ENCODE measurements around the gene LINS1. TPM values are rescaled to one million over a fixed set of nuclear protein-coding genes. Genes with fewer than 3 reads are reported as not detected.

Gene LINS1
- total and polyA plus RNA-seq, 2 experiments from 2014 or later, result 9.6 to 13.6 TPM

GRCh38 chr15:100635406-100636071 lies 33.6 kb upstream of the LINS1 start:
- Histone ChIP-seq H3K9me3 (ENCODE audit: low read depth) (no peaks in the 10 kb centered on the region), H3K4me1 (ENCODE audit: insufficient read depth) (no peaks in the 10 kb centered on the region), H2AFZ (no peak overlapping the region), H4K20me1 (ENCODE audit: insufficient read depth) (no peaks in the 10 kb centered on the region), H3K4me2 (ENCODE audit: unreplicated experiment) (no peak overlapping the region), H3K36me3 (ENCODE audit: low read depth) (no peaks in the 10 kb centered on the region), H3K27me3 (replicated peaks; ENCODE audit: insufficient read depth) (no peaks in the 10 kb centered on the region), H3K9ac (no peak overlapping the region), H3F3A (ENCODE audit: insufficient read depth) (no peaks in the 10 kb centered on the region), H3K79me2 (ENCODE audit: insufficient read depth) (peaks cover 99% of the 10 kb centered on the region), H3K9me2 (ENCODE audit: insufficient read depth) (no peaks in the 10 kb centered on the region), H3K27ac (no peak overlapping the region), H3K4me3 (no peak overlapping the region)
- TF ChIP-seq EZH2 (IDR thresholded peaks at IDR 0.05; ENCODE audit: insufficient read depth, poor library complexity, severe bottlenecking), result no peak
- no peak for TF ChIP-seq EZH2phosphoT487 (IDR thresholded peaks at IDR 0.05; ENCODE audit: insufficient read depth, low read depth)
- DNase-seq, result no peak
- in situ Hi-C loops (cut with MboI), result loop anchor here (10.0 kb wide), 1 partner anchor 369 kb away; no protein-coding TSS in a partner anchor
- WGBS, 2 experiments (ENCODE audit: low coverage in 1 of 2, low lambda C conversion rate in 2 of 2, missing lambda C conversion rate in 2 of 2), result 89 to 91% methylated on average over 11 of the region's 11 CpGs

- Histone ChIP-seq H3K36me3 (ENCODE audit: low read depth) (no peaks in the 10 kb centered on the region; the same call in 1 of the 2 replicates), H3K79me2 (ENCODE audit: insufficient read depth) (peaks cover 91% of the 10 kb centered on the region), H4K20me1 (ENCODE audit: insufficient read depth) (no peaks in the 10 kb centered on the region), H3K27me3 (replicated peaks; ENCODE audit: insufficient read depth) (no peaks in the 10 kb centered on the region), H3K9ac (no peak overlapping the region), H2AFZ (no peak overlapping the region), H3K27ac (no peak overlapping the region), H3F3A (ENCODE audit: insufficient read depth) (no peaks in the 10 kb centered on the region), H3K9me2 (ENCODE audit: insufficient read depth) (no peaks in the 10 kb centered on the region), H3K4me3 (no peak overlapping the region), H3K4me2 (ENCODE audit: unreplicated experiment) (no peak overlapping the region), H3K4me1 (ENCODE audit: insufficient read depth) (peaks cover 4% of the 10 kb centered on the region; the same call in 1 of the 2 replicates), H3K9me3 (ENCODE audit: low read depth) (no peaks in the 10 kb centered on the region)
- 100% methylated on average over 1 of the region's 1 CpG for WGBS, 2 experiments (ENCODE audit: low coverage in 1 of 2, low lambda C conversion rate in 2 of 2, missing lambda C conversion rate in 2 of 2)
- no peak for DNase-seq
- in situ Hi-C loops (cut with MboI), result loop anchor here (10.0 kb wide), 1 partner anchor 371 kb away; no protein-coding TSS in a partner anchor
- TF ChIP-seq EZH2phosphoT487 (IDR thresholded peaks at IDR 0.05; ENCODE audit: insufficient read depth, low read depth), result no peak
Observed at GRCh38 chr15:100633763-100634075, 31.7 kb upstream of the LINS1 start.

GRCh38 chr15:100631831-100632230 lies 29.8 kb upstream of the LINS1 start:
- Histone ChIP-seq H3K9me2 (ENCODE audit: insufficient read depth) (no peaks in the 10 kb centered on the region), H3K27me3 (replicated peaks; ENCODE audit: insufficient read depth) (no peaks in the 10 kb centered on the region), H3K9me3 (ENCODE audit: low read depth) (no peaks in the 10 kb centered on the region), H3K27ac (no peak overlapping the region), H2AFZ (no peak overlapping the region), H3F3A (ENCODE audit: insufficient read depth) (0 out of 2 replicates have a peak, but pooled peaks cover 7% of the 10 kb centered on the region), H3K9ac (no peak overlapping the region), H3K4me3 (no peak overlapping the region), H4K20me1 (ENCODE audit: insufficient read depth) (no peaks in the 10 kb centered on the region), H3K79me2 (ENCODE audit: insufficient read depth) (peaks cover 72% of the 10 kb centered on the region), H3K4me2 (ENCODE audit: unreplicated experiment) (no peak overlapping the region), H3K36me3 (ENCODE audit: low read depth) (no peaks in the 10 kb centered on the region; the same call in 1 of the 2 replicates), H3K4me1 (ENCODE audit: insufficient read depth) (peaks cover 4% of the 10 kb centered on the region; the same call in 1 of the 2 replicates)
- 93% methylated on average over 10 of the region's 10 CpGs for WGBS, 2 experiments (ENCODE audit: low coverage in 1 of 2, low lambda C conversion rate in 2 of 2, missing lambda C conversion rate in 2 of 2)
- no peak for DNase-seq
- no peak for TF ChIP-seq EZH2 (IDR thresholded peaks at IDR 0.05; ENCODE audit: insufficient read depth, poor library complexity, severe bottlenecking)
- no peak for TF ChIP-seq EZH2phosphoT487 (IDR thresholded peaks at IDR 0.05; ENCODE audit: insufficient read depth, low read depth)
- in situ Hi-C loops (cut with MboI), result loop anchor here (10.0 kb wide), 1 partner anchor 373 kb away; no protein-coding TSS in a partner anchor

GRCh38 chr15:100628746-100629145 lies 26.8 kb upstream of the LINS1 start:
- no peaks in the 10 kb centered on the region for H3K9me2 ChIP-seq (ENCODE audit: insufficient read depth)
- H3K36me3 ChIP-seq (ENCODE audit: low read depth), result peaks cover 5% of the 10 kb centered on the region; the same call in 1 of the 2 replicates
- WGBS, 2 experiments (ENCODE audit: low coverage in 1 of 2, low lambda C conversion rate in 2 of 2, missing lambda C conversion rate in 2 of 2), result 14 to 33% methylated on average over 3 of the region's 3 CpGs
- no peaks in the 10 kb centered on the region for H3K27me3 ChIP-seq (replicated peaks; ENCODE audit: insufficient read depth)
- H3K4me1 ChIP-seq (ENCODE audit: insufficient read depth), result peaks cover 4% of the 10 kb centered on the region; the same call in 1 of the 2 replicates
- H3F3A ChIP-seq (ENCODE audit: insufficient read depth), result peaks cover 15% of the 10 kb centered on the region; the same call in 1 of the 2 replicates
- in situ Hi-C loops (cut with MboI), result no loop called here
- no peaks in the 10 kb centered on the region for H3K9me3 ChIP-seq (ENCODE audit: low read depth)
- DNase-seq, result no peak
- no peak overlapping the region for H3K4me2 ChIP-seq (ENCODE audit: unreplicated experiment)
- H3K9ac ChIP-seq, result no peak overlapping the region
- peaks cover 41% of the 10 kb centered on the region for H3K79me2 ChIP-seq (ENCODE audit: insufficient read depth)
- no peaks in the 10 kb centered on the region for H4K20me1 ChIP-seq (ENCODE audit: insufficient read depth)
- TF ChIP-seq EZH2 (IDR thresholded peaks at IDR 0.05; ENCODE audit: insufficient read depth, poor library complexity, severe bottlenecking), result no peak
- TF ChIP-seq EZH2phosphoT487 (IDR thresholded peaks at IDR 0.05; ENCODE audit: insufficient read depth, low read depth), result no peak
- no peak overlapping the region for H3K27ac ChIP-seq
- no peak overlapping the region for H2AFZ ChIP-seq
- no peak overlapping the region for H3K4me3 ChIP-seq
